Measurements from ENCODE around the gene SOX13.

DNA sequence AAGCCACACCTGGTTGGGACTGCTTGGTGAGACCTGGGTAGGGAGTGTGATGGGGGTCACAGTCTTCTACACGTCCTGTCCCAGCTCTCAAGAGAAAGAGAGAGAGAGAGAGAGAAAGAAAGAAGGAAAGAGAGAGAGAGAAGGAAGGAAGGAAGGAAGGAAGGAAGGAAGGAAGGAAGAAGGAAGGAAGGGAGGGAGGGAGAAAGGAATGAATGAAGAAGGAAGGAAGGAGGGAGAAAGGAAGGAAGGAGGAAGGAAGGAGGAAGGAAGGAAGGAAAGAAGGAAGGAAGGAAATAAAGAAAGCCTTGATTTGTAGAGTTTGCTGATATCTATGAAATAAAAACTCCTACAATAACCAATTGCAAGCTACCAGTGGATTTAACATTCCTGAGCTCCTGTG lies 28.5 kb upstream of the SOX13 start:
- TF ChIP-seq, protein P1, sequence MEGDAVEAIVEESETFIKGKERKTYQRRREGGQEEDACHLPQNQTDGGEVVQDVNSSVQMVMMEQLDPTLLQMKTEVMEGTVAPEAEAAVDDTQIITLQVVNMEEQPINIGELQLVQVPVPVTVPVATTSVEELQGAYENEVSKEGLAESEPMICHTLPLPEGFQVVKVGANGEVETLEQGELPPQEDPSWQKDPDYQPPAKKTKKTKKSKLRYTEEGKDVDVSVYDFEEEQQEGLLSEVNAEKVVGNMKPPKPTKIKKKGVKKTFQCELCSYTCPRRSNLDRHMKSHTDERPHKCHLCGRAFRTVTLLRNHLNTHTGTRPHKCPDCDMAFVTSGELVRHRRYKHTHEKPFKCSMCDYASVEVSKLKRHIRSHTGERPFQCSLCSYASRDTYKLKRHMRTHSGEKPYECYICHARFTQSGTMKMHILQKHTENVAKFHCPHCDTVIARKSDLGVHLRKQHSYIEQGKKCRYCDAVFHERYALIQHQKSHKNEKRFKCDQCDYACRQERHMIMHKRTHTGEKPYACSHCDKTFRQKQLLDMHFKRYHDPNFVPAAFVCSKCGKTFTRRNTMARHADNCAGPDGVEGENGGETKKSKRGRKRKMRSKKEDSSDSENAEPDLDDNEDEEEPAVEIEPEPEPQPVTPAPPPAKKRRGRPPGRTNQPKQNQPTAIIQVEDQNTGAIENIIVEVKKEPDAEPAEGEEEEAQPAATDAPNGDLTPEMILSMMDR (IDR thresholded peaks at IDR 0.05), result no peak
- TF ChIP-seq, protein P2, sequence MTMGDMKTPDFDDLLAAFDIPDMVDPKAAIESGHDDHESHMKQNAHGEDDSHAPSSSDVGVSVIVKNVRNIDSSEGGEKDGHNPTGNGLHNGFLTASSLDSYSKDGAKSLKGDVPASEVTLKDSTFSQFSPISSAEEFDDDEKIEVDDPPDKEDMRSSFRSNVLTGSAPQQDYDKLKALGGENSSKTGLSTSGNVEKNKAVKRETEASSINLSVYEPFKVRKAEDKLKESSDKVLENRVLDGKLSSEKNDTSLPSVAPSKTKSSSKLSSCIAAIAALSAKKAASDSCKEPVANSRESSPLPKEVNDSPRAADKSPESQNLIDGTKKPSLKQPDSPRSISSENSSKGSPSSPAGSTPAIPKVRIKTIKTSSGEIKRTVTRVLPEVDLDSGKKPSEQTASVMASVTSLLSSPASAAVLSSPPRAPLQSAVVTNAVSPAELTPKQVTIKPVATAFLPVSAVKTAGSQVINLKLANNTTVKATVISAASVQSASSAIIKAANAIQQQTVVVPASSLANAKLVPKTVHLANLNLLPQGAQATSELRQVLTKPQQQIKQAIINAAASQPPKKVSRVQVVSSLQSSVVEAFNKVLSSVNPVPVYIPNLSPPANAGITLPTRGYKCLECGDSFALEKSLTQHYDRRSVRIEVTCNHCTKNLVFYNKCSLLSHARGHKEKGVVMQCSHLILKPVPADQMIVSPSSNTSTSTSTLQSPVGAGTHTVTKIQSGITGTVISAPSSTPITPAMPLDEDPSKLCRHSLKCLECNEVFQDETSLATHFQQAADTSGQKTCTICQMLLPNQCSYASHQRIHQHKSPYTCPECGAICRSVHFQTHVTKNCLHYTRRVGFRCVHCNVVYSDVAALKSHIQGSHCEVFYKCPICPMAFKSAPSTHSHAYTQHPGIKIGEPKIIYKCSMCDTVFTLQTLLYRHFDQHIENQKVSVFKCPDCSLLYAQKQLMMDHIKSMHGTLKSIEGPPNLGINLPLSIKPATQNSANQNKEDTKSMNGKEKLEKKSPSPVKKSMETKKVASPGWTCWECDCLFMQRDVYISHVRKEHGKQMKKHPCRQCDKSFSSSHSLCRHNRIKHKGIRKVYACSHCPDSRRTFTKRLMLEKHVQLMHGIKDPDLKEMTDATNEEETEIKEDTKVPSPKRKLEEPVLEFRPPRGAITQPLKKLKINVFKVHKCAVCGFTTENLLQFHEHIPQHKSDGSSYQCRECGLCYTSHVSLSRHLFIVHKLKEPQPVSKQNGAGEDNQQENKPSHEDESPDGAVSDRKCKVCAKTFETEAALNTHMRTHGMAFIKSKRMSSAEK (CRISPR knock-in tag; IDR thresholded peaks at IDR 0.05; ENCODE audit: borderline replicate concordance), result no peak
- TF ChIP-seq ESRRA (CRISPR knock-in tag; IDR thresholded peaks at IDR 0.05; ENCODE audit: borderline replicate concordance) (no peak), NFYB (CRISPR knock-in tag; conservative IDR thresholded peaks at IDR 0.05; ENCODE audit: low read depth) (no peak), IRF2 (CRISPR knock-in tag; IDR thresholded peaks at IDR 0.05; ENCODE audit: borderline replicate concordance, low read depth) (no peak), GABPB1 (CRISPR knock-in tag; IDR thresholded peaks at IDR 0.05) (no peak), NFE2L1 (CRISPR knock-in tag; IDR thresholded peaks at IDR 0.05) (no peak), ZNF219 (CRISPR knock-in tag; IDR thresholded peaks at IDR 0.05; ENCODE audit: borderline replicate concordance) (no peak), CREM (CRISPR knock-in tag; IDR thresholded peaks at IDR 0.05) (no peak), ZNF232 (CRISPR knock-in tag; IDR thresholded peaks at IDR 0.05) (no peak)
- TF ChIP-seq, protein P3, sequence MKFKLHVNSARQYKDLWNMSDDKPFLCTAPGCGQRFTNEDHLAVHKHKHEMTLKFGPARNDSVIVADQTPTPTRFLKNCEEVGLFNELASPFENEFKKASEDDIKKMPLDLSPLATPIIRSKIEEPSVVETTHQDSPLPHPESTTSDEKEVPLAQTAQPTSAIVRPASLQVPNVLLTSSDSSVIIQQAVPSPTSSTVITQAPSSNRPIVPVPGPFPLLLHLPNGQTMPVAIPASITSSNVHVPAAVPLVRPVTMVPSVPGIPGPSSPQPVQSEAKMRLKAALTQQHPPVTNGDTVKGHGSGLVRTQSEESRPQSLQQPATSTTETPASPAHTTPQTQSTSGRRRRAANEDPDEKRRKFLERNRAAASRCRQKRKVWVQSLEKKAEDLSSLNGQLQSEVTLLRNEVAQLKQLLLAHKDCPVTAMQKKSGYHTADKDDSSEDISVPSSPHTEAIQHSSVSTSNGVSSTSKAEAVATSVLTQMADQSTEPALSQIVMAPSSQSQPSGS (CRISPR knock-in tag; IDR thresholded peaks at IDR 0.05; ENCODE audit: borderline replicate concordance, low read depth), result no peak
- TF ChIP-seq, protein P4, sequence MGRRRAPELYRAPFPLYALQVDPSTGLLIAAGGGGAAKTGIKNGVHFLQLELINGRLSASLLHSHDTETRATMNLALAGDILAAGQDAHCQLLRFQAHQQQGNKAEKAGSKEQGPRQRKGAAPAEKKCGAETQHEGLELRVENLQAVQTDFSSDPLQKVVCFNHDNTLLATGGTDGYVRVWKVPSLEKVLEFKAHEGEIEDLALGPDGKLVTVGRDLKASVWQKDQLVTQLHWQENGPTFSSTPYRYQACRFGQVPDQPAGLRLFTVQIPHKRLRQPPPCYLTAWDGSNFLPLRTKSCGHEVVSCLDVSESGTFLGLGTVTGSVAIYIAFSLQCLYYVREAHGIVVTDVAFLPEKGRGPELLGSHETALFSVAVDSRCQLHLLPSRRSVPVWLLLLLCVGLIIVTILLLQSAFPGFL (CRISPR knock-in tag; IDR thresholded peaks at IDR 0.05; ENCODE audit: borderline replicate concordance), result no peak
- TF ChIP-seq, protein P5, sequence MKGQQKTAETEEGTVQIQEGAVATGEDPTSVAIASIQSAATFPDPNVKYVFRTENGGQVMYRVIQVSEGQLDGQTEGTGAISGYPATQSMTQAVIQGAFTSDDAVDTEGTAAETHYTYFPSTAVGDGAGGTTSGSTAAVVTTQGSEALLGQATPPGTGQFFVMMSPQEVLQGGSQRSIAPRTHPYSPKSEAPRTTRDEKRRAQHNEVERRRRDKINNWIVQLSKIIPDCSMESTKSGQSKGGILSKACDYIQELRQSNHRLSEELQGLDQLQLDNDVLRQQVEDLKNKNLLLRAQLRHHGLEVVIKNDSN (CRISPR knock-in tag; IDR thresholded peaks at IDR 0.05), result no peak
- TF ChIP-seq, protein P6, sequence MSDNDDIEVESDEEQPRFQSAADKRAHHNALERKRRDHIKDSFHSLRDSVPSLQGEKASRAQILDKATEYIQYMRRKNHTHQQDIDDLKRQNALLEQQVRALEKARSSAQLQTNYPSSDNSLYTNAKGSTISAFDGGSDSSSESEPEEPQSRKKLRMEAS (CRISPR knock-in tag; IDR thresholded peaks at IDR 0.05), result no peak

Measured in WTC11 (cell line).